NCI-H128 (cell line): Measurements from ENCODE around the gene PKD2L1.
"Not testable (repeated sequence)": the region's sequence is repeated elsewhere in the genome, so short reads cannot be mapped to it uniquely, and the experiment has no call there.

Source experiments
- DNase-seq: peaks from one replicate; lab custom pipeline; 2025; ENCODE audit not compliant: unreplicated experiment; lab: John Stamatoyannopoulos, UW

Gene PKD2L1

GRCh38 chr10:100330079-100330478 is at the start of gene PKD2L1:
Gene PKD2L1, minus strand, starts transcription at chr10:100330228. Its CDS starts 125 bp downstream, at chr10:100330103.
- DNase-seq, result no peak

- no peak for DNase-seq
Observed at GRCh38 chr10:100377830-100378229, 47.8 kb upstream of the PKD2L1 start.

- DNase-seq, result not testable (repeated sequence)
Observed at GRCh38 chr10:100376656-100377055, 46.6 kb upstream of the PKD2L1 start.

GRCh38 chr10:100374677-100375353 is 44.8 kb upstream of the PKD2L1 start:
- DNase-seq, result not testable (repeated sequence)

GRCh38 chr10:100374200-100374655 is 44.2 kb upstream of the PKD2L1 start:
- DNase-seq, result no peak

- DNase-seq, result peak; percentile 73
Observed at GRCh38 chr10:100373298-100374199, 43.5 kb upstream of the PKD2L1 start.

GRCh38 chr10:100372415-100373297 is 42.6 kb upstream of the PKD2L1 start:
- no peak for DNase-seq

- DNase-seq, result no peak
Observed at GRCh38 chr10:100371482-100372027, 41.5 kb upstream of the PKD2L1 start.

GRCh38 chr10:100370714-100371481 is 40.9 kb upstream of the PKD2L1 start:
- no peak for DNase-seq

- no peak for DNase-seq
Observed at GRCh38 chr10:100368721-100369120, 38.7 kb upstream of the PKD2L1 start.

- no peak for DNase-seq
Observed at GRCh38 chr10:100364735-100365391, 34.8 kb upstream of the PKD2L1 start.

GRCh38 chr10:100364175-100364574 is 34.1 kb upstream of the PKD2L1 start:
- no peak for DNase-seq

GRCh38 chr10:100362570-100363496 is 32.8 kb upstream of the PKD2L1 start:
- no peak for DNase-seq

GRCh38 chr10:100360234-100360633 is 30.2 kb upstream of the PKD2L1 start:
- DNase-seq, result no peak

GRCh38 chr10:100359529-100360150 is 29.6 kb upstream of the PKD2L1 start:
- no peak for DNase-seq

- no peak for DNase-seq
Observed at GRCh38 chr10:100359030-100359432, 29.0 kb upstream of the PKD2L1 start.

GRCh38 chr10:100357059-100357858 is 27.2 kb upstream of the PKD2L1 start:
- DNase-seq, result no peak
